Activated naive CD8-positive, alpha-beta T cell treated with anti-CD3 and anti-CD28 coated beads for 36 hours (primary cell): ENCODE results near the gene TSPAN9. TPM values are rescaled to one million over a fixed set of nuclear protein-coding genes. Genes with fewer than 3 reads are reported as not detected.
A peak's percentile ranks its signal among the peaks of the same experiment; 100 is the strongest.

Source experiments
- DNase-seq: peaks from one replicate; pipeline ENCODE4 v3.0.0; 2021
- H3K27ac Mint-ChIP-seq: one replicate; pipeline ENCODE4 v1.8.0; 2022; ENCODE audit warnings: mild to moderate bottlenecking, moderate library complexity, mixed read lengths
- H3K27me3 Mint-ChIP-seq: one replicate; pipeline ENCODE4 v1.8.0; 2022; ENCODE audit warnings: mild to moderate bottlenecking, mixed read lengths
- H3K36me3 Mint-ChIP-seq: one replicate; pipeline ENCODE4 v1.8.0; 2021; ENCODE audit warnings: mild to moderate bottlenecking, mixed read lengths
- H3K4me1 Mint-ChIP-seq: one replicate; pipeline ENCODE4 v1.8.0; 2021; ENCODE audit warnings: mixed read lengths
- H3K4me3 Mint-ChIP-seq: one replicate; pipeline ENCODE4 v1.8.0; 2022; ENCODE audit warnings: mild to moderate bottlenecking, moderate library complexity, mixed read lengths
- H3K9me3 Mint-ChIP-seq: one replicate; pipeline ENCODE4 v1.8.0; 2022; ENCODE audit warnings: mixed read lengths
- total RNA-seq, 2 experiments: library from RNA; stranded (reverse); gene quantifications; one replicate each; pipeline ENCODE4 v1.2.3, GENCODE V29; 2021

The TSPAN9 gene
- total RNA-seq, 2 experiments from 2014 or later: 0.24 to 0.31 TPM

DNA sequence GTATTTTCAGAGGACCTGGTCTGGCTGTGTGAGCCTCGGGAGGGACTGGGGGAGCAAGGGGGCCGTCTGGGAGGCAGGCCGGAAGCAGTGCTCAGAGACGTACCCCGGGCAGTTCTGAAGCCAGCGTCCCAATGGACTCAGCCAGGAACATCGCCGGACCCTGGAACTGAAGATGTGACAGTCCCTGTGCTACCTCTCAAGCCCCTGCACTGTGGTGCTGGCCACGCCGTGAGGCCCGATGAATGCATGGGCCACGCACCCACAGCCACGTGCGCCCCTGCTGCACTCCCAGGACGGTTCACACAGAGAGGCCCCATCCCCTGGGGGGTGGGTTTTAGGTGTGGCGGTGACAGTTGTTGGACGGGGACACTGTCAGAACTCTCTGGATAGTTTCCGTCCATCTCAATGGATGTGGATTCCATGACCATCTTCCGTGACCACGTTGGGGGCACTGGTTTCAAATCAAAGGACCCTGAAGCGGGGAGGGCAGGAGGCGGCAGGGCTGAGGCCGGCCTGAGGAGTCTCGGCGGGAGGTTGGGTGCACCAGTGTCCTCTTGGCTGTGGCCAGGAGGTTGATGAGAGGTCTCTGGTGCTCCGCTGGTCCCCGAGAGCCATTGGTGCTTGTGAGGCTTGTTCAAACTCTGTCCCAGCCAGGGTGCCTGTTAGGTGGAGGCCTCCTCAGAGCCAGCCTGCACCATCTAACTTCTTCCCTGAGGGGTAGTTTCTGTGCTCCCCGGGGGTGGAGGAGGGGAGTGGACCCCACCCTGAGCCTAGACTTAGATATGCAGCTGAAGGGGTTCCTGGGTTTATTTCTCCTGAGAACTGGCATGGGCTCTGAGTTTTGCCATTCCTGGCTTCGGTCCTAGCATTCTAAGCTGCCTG is 36.3 kb upstream of the TSPAN9 start:
- Mint-ChIP-seq H3K9me3 (no peaks in the 10 kb centered on the region), H3K4me1 (no peaks in the 10 kb centered on the region), H3K4me3 (no peak overlapping the region), H3K36me3 (no peaks in the 10 kb centered on the region), H3K27ac (no peak overlapping the region), H3K27me3 (peaks cover 35% of the 10 kb centered on the region)
- no peak for DNase-seq

DNA sequence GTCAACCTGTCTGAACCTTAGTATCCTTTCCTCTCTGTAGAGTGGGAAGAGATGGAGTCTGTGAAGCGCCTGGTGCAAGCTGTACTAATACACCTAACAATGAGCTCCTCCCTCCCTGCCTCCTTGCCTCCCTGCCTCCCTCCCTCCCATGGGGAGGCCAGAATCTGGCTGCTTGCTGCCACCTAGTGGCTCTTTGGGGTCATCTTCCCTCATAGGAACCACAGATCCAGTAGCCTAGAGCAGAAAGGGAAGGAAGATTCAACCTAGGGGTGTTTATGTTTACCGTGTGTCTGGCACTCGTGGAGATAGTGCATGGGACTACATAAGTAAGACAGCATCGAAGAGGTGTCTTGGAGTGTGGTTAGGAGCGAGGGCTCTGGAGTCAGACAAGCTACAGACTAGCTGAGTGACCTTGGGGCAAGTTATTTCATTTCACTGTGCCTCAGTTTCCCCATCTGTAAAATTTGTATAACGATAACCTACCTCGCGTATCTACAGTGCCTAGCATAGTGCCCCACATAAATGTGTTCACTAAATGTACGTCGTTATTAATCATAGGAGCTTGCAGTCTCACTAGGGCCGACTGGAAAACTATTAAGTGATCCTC is 35.5 kb upstream of the TSPAN9 start:
- peaks cover 35% of the 10 kb centered on the region for H3K27me3 Mint-ChIP-seq
- no peak overlapping the region for H3K4me3 Mint-ChIP-seq
- no peaks in the 10 kb centered on the region for H3K36me3 Mint-ChIP-seq
- no peaks in the 10 kb centered on the region for H3K9me3 Mint-ChIP-seq
- no peaks in the 10 kb centered on the region for H3K4me1 Mint-ChIP-seq
- no peak overlapping the region for H3K27ac Mint-ChIP-seq
- DNase-seq: peak; percentile 59

DNA sequence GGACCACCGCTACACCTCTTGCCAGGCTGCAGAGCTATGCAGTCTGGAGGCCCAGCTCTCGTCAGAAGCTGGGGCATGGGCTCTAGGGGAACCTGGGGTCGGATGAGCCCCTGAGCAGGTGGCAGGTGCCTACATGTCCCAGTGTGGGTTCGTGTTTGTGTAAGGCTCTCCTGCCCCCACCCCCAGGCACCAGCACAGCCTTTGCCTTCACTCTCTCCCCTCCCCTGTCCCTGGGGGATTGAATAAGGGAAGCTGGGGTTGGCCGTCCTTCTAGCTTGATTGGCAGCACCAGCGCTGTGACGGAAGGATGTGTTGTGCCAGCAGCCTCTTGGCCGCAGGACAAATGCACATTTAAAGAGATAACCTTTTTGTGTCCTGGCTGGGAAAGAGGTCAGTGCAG is 34.8 kb upstream of the TSPAN9 start:
- DNase-seq: no peak
- no peaks in the 10 kb centered on the region for H3K36me3 Mint-ChIP-seq
- H3K27ac Mint-ChIP-seq: no peak overlapping the region
- H3K27me3 Mint-ChIP-seq: peaks cover 35% of the 10 kb centered on the region
- no peak overlapping the region for H3K4me3 Mint-ChIP-seq
- H3K9me3 Mint-ChIP-seq: no peaks in the 10 kb centered on the region
- no peaks in the 10 kb centered on the region for H3K4me1 Mint-ChIP-seq

DNA sequence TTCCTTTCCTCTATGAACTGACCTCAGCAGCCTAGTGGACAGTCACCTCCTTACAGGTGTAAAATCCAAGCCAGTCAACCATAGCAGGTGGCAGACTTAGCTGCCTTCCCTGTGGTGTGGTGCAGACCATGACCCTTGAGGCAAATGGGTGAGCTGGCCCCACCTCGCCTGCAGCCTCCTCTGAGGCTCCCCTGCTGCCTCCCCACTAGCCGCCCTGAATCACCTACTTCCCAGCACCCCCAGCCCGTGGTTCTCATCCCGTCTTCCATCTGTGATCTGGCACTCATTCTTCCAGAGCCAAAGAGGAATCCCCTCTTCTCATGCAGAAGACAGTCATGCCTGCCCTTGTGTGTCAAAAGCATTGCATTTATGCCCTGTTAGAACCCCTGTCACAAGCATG is 34.4 kb upstream of the TSPAN9 start:
- DNase-seq: no peak
- Mint-ChIP-seq H3K27me3 (peaks cover 38% of the 10 kb centered on the region), H3K4me3 (no peak overlapping the region), H3K4me1 (no peaks in the 10 kb centered on the region), H3K36me3 (no peaks in the 10 kb centered on the region), H3K9me3 (no peaks in the 10 kb centered on the region), H3K27ac (no peak overlapping the region)

DNA sequence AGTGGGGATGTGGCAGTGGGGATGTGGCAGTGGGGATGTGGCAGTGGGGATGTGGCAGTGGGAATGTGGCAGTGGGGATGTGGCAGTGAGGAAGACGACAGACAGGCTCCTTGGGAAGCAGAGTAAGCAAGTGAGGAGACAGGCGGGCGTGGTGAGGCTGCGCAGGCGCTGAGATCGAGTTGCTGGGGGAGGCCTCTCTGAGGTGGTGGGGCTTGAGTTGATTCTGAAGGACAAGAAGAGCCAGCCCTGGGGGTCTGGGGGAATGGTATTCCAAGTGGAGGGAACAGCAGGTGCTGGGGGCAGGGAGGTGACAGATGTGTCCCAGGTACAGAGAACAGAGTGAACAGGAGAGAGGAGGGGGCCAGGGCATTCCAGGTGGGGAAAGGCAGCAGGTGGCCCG is 33.8 kb upstream of the TSPAN9 start:
- Mint-ChIP-seq H3K36me3 (no peaks in the 10 kb centered on the region), H3K27me3 (peaks cover 38% of the 10 kb centered on the region), H3K4me1 (no peaks in the 10 kb centered on the region)

DNA sequence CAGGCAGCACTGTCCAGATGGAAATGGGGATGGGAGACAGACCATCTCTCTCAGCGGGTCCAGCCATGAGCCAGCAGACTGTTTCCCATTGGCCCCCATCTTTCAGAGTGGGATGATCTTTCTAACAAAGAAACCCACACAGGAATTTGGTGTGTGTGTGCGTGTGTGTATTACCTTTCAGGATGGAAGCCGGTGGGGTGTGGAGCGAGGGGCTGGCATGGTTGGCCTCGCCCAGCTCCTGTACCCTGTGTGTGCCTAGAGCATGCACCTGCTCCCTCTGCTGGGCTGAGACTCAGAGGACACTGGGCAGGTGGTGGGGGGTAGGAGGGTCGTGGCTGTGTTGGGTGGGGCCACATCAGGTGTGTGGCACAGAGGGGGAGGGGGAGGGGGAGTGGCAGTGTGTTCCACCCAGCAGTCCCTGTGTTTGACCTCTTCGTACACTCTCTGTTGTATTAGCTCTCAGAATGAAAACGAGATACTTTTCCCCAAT is 33.0 kb upstream of the TSPAN9 start:
- H3K4me3 Mint-ChIP-seq: no peak overlapping the region
- peaks cover 43% of the 10 kb centered on the region for H3K27me3 Mint-ChIP-seq
- no peaks in the 10 kb centered on the region for H3K36me3 Mint-ChIP-seq
- no peak for DNase-seq
- H3K9me3 Mint-ChIP-seq: no peaks in the 10 kb centered on the region
- no peak overlapping the region for H3K27ac Mint-ChIP-seq
- no peaks in the 10 kb centered on the region for H3K4me1 Mint-ChIP-seq

More for the DNA sequence above, 33.8 kb upstream of the TSPAN9 start:
- Mint-ChIP-seq H3K4me3 (no peak overlapping the region), H3K27ac (no peak overlapping the region), H3K9me3 (no peaks in the 10 kb centered on the region)
- DNase-seq: no peak

DNA sequence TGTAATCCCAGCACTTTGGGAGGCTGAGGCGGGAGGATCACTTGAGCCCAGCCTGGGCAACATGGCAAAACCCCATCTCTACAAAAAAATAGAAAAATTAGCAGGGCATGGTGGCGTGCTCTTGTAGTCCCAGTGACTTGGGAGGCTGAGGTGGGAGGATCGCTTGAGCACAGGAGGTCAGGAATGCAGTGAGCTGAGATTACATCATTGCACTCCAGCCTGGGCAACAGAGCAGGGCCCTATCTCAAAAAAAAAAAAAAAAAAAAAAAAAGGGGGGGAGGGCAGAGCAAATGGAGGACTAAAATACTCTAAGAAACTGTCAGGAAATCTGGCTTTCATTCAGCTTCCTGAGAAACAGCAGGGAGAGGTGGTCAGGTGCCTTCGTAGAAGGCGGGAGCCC is 31.7 kb upstream of the TSPAN9 start:
- Mint-ChIP-seq H3K27ac (no peak overlapping the region), H3K4me1 (no peaks in the 10 kb centered on the region), H3K36me3 (no peaks in the 10 kb centered on the region), H3K9me3 (no peaks in the 10 kb centered on the region), H3K4me3 (no peak overlapping the region), H3K27me3 (peaks cover 55% of the 10 kb centered on the region)
- no peak for DNase-seq

DNA sequence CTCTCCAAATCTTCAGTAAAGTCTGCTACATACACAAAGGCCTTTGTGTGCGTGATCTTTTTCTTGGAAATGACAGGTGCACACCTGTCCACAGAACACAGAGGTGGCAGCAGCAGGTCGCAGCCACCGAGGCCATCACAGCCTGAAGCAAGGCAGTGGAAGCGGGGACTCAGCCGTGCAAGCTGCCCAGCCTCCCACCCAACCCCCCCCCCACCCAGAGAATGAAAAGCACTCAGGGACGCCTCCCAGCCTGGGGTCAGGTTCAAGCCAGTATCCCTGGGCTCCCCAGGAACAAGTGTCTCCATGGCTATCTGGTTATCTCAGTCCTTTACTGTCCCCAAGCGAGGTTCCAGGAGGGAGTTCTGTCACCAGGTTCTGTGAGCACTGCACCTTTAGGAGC is 31.2 kb upstream of the TSPAN9 start:
- H3K4me1 Mint-ChIP-seq: no peaks in the 10 kb centered on the region
- no peak for DNase-seq
- H3K27ac Mint-ChIP-seq: no peak overlapping the region
- no peaks in the 10 kb centered on the region for H3K9me3 Mint-ChIP-seq
- no peaks in the 10 kb centered on the region for H3K36me3 Mint-ChIP-seq
- no peak overlapping the region for H3K4me3 Mint-ChIP-seq
- H3K27me3 Mint-ChIP-seq: peaks cover 58% of the 10 kb centered on the region

DNA sequence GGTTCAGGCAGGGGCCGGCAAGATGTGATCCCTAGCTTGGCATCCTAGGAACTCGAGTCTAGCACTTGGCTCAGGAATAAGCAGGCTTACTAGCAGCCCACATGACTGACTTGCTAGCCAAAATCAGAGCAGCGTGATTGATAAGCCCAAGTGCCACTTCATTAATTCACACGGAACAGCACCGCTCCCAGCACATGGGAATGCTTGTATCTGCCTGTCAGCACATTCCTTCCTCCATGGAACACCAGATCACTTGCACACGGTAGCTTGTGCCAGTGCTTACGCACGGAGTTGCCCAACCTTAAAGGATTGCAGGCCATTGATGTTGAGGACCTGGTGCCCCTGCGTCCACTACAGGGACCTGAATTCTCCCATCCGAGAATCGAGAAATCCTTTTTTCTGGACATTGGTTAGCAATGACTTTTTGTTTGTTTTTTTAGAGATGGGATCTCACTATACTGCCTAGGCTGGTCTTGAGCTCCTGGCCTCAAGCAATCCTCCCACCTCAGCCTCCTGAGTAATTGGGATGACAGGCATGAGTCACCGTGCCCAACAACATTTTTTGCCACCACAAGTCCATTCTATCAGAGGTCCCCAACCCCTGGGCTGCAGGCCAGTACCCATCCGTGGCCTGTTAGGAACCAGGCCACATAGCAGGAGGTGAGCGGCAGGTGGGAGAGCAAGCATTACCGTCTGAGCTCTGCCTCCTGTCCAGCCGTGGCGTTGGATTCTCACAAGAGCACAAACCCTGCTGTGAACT is 30.6 kb upstream of the TSPAN9 start:
- Mint-ChIP-seq H3K4me1 (no peaks in the 10 kb centered on the region), H3K4me3 (no peak overlapping the region), H3K9me3 (no peaks in the 10 kb centered on the region), H3K27ac (no peak overlapping the region), H3K36me3 (no peaks in the 10 kb centered on the region), H3K27me3 (peaks cover 63% of the 10 kb centered on the region)
- no peak for DNase-seq

DNA sequence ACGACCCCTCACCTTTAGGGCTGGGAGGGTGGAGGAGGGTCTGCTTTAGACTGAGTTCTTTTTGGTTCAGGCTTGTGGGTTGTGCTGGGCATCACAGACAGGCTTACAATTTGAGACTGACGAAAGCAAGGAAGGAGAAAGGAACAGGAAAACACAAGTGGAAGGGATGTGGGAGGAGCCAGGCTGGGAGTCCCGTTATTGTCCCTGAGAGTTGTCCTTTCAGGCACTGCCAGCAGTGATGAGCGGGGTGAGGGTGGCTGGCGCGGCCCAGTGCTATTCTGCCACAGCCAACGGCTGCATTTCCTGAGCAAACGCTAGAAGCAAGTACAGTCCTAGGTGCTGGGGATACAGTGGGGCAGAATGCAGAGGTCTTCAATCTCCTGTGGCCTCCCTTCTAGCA is 29.2 kb upstream of the TSPAN9 start:
- Mint-ChIP-seq H3K27ac (no peak overlapping the region), H3K4me1 (no peaks in the 10 kb centered on the region), H3K4me3 (no peak overlapping the region), H3K36me3 (no peaks in the 10 kb centered on the region), H3K27me3 (peaks cover 53% of the 10 kb centered on the region), H3K9me3 (no peaks in the 10 kb centered on the region)
- no peak for DNase-seq

DNA sequence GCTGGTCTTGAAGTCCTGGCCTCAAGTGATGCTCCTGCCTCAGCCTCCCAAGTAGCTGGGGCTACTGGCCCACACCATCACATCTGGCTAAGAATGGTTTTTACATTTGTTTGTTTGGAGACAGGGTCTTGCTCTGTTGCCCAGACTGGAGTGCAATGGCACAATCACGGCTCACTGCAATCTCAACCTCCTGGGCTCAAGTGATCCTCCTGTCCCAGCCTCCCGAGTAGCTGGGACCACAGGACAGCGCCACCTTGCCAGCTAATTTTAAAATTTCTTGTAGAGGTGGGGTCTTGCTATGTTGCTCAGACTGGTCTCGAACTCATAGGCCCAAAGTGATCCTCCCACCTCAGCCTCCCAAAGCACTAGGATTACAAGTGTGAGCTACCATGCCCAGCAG is 28.6 kb upstream of the TSPAN9 start:
- H3K27me3 Mint-ChIP-seq: peaks cover 47% of the 10 kb centered on the region
- no peaks in the 10 kb centered on the region for H3K9me3 Mint-ChIP-seq
- no peak overlapping the region for H3K27ac Mint-ChIP-seq
- no peak overlapping the region for H3K4me3 Mint-ChIP-seq
- no peaks in the 10 kb centered on the region for H3K36me3 Mint-ChIP-seq
- H3K4me1 Mint-ChIP-seq: no peaks in the 10 kb centered on the region
- no peak for DNase-seq

DNA sequence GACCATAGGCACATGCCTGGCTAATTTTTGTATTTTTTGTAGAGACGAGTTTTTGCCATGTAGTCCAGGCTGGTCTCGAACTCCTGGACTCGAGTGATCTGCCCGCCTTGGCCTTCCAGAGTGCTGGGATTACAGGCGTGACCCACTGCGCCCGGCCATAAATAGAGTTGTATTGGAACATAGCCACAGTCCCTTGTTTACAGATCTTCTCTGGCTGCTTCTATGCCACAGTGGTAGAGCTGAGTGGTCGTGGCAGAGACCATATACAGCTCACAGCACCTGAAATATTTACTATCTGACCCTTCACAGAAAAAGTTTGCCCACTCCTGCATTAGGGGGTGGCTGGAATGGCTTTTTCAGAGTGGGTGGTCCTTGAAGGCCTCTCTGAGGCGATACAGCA is 28.0 kb upstream of the TSPAN9 start:
- peaks cover 42% of the 10 kb centered on the region for H3K27me3 Mint-ChIP-seq

DNA sequence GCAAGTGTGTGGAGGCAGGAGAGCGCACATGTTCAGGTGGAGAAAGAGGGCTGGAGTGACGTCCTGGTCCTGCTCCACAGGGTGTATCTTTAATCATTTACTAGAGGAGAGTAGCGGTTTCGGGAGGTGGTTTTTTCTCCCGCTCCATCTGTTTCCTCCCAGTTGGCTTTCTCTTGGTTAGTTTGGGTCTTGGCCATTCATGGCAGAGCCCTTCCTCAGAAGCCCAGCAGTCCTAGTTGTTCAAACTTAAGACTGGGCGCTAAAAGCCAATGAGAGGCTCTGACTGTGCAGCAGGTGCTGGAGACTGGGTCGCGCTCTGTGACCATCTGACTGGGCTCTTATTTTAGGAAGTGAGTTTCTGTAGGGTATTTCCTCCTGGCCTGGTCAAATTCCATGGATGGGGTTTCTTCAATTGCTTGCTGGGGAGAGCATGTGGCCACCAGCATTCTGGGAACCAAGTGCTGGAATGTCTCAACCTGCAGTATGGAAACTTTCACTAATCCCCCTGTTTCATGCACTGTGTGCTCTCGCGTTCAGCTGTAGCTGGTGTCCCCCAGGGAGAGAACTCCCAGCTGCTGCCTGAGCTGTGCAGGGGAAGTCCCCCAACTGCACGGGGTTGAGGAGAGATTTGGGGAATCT is 27.4 kb upstream of the TSPAN9 start:
- Mint-ChIP-seq H3K4me3 (no peak overlapping the region), H3K27me3 (peaks cover 43% of the 10 kb centered on the region), H3K4me1 (no peaks in the 10 kb centered on the region), H3K9me3 (no peaks in the 10 kb centered on the region), H3K36me3 (no peaks in the 10 kb centered on the region), H3K27ac (no peak overlapping the region)
- no peak for DNase-seq

More for the DNA sequence above, 28.0 kb upstream of the TSPAN9 start:
- no peaks in the 10 kb centered on the region for H3K4me1 Mint-ChIP-seq
- no peak overlapping the region for H3K4me3 Mint-ChIP-seq
- H3K27ac Mint-ChIP-seq: no peak overlapping the region
- no peak for DNase-seq
- no peaks in the 10 kb centered on the region for H3K9me3 Mint-ChIP-seq
- H3K36me3 Mint-ChIP-seq: no peaks in the 10 kb centered on the region

DNA sequence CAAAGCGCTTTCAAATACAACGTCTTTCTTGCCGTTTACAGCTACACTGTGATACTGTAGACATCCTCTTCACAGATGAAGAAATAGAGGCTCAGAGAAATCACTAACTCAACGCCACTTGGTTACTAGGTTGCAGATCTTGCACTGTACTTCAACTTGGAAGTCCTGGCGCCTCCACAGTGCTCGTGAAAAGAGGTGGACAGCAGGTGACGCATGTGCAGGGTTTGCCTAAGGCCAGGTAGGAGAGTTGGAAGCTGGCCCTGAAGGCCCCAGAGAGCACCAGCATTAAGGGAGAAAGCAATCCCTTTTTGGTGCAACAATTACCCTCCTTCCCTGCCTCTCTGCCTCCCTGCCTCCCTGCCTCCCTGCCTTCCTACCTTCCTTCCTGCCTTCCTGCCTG is 22.8 kb upstream of the TSPAN9 start:
- Mint-ChIP-seq H3K36me3 (no peaks in the 10 kb centered on the region), H3K4me1 (no peaks in the 10 kb centered on the region), H3K9me3 (no peaks in the 10 kb centered on the region), H3K4me3 (no peak overlapping the region), H3K27me3 (peaks cover 38% of the 10 kb centered on the region), H3K27ac (no peak overlapping the region)
- DNase-seq: no peak
